ENCODE data around the gene PHACTR1. TPM values are rescaled to one million over a fixed set of nuclear protein-coding genes. Genes with fewer than 3 reads are reported as not detected.

Gene PHACTR1
- polyA plus RNA-seq, 3 donors, result 6.1 to 26.9 (median 7.6) TPM

GRCh38 chr6:13292774-13293173 is 576.2 kb downstream of the PHACTR1 start:
- Histone ChIP-seq H3K36me3 (replicated peaks in 1 of 2; ENCODE audit: control insufficient read depth in 1 of 2, insufficient read depth in 2 of 2, low read length in 2 of 2) (peaks cover 26 to 57% of the 10 kb centered on the region in 2 donors), H3K27ac (ENCODE audit: low read depth in 1 of 2, low read length in 2 of 2) (no peak overlapping the region), H3K9me3 (replicated peaks in 1 of 2; ENCODE audit: control insufficient read depth in 1 of 2, insufficient read depth in 1 of 2, low read length in 2 of 2) (peaks cover 0 to under 1% of the 10 kb centered on the region in 2 donors), H3K9ac (ENCODE audit: insufficient read depth, low read length, poor library complexity, severe bottlenecking) (no peak overlapping the region), H3K27me3 (ENCODE audit: control insufficient read depth in 2 of 2, insufficient read depth in 2 of 2, low read length in 2 of 2) (no peaks in the 10 kb centered on the region), H3K4me1 (ENCODE audit: control insufficient read depth in 1 of 2, insufficient read depth in 2 of 2, low read length in 2 of 2) (peaks cover 8 to 11% of the 10 kb centered on the region in 2 donors), H4K20me1 (ENCODE audit: insufficient read depth, low read length) (no peaks in the 10 kb centered on the region), H2AFZ (ENCODE audit: insufficient read depth, low read depth, low read length, poor library complexity, severe bottlenecking) (no peak overlapping the region), H3K4me3 (replicated peaks in 1 of 3; ENCODE audit: low read depth in 2 of 3, low read length in 3 of 3) (no peak overlapping the region), H3K4me2 (replicated peaks; ENCODE audit: extremely low read depth, low read length, poor library complexity, severe bottlenecking) (no peak overlapping the region), H3K79me2 (ENCODE audit: insufficient read depth, low read length) (no peaks in the 10 kb centered on the region)
- intact Hi-C loops (cut with micrococcal nuclease), result no loop called here
- WGBS (ENCODE audit: insufficient coverage), result 89% methylated on average over 7 of the region's 9 CpGs
- Mint-ChIP-seq H3K9me3 (peaks cover 0 to 6% (median 0%) of the 10 kb centered on the region in 7 donors), H3K4me3 (no peak overlapping the region), H3K27ac (peak overlapping the region in 5 of 7 donors; percentile 15 to 83 (median 75)), H3K27me3 (ENCODE audit: low read depth in 3 of 3) (peaks cover 0 to 1% (median 1%) of the 10 kb centered on the region in 3 donors), H3K36me3 (peaks cover 63 to 74% of the 10 kb centered on the region in 2 donors), H3K4me1 (peaks cover 12% of the 10 kb centered on the region)
- no peak for DNase-seq
- TF ChIP-seq CTCF (IDR thresholded peaks at IDR 0.05), result no peak

- Mint-ChIP-seq H3K27me3 (ENCODE audit: low read depth in 3 of 3) (peaks cover 0 to 1% (median 1%) of the 10 kb centered on the region in 3 donors), H3K36me3 (peaks cover 62 to 64% of the 10 kb centered on the region in 2 donors), H3K27ac (peak overlapping the region in 6 of 7 donors; percentile 3 to 79 (median 48)), H3K4me1 (peaks cover 12% of the 10 kb centered on the region), H3K9me3 (no peaks in the 10 kb centered on the region), H3K4me3 (no peak overlapping the region)
- peak; percentile 44 to 59 (median 51) for DNase-seq
- TF ChIP-seq CTCF (IDR thresholded peaks at IDR 0.05), result no peak
- WGBS (ENCODE audit: insufficient coverage), result 54% methylated on average over 11 of the region's 13 CpGs
- peaks cover 18 to 52% of the 10 kb centered on the region in 2 donors for H3K36me3 ChIP-seq (replicated peaks in 1 of 2; ENCODE audit: control insufficient read depth in 1 of 2, insufficient read depth in 2 of 2, low read length in 2 of 2)
- H4K20me1 ChIP-seq (ENCODE audit: insufficient read depth, low read length), result no peaks in the 10 kb centered on the region
- no peaks in the 10 kb centered on the region for H3K27me3 ChIP-seq (ENCODE audit: control insufficient read depth in 2 of 2, insufficient read depth in 2 of 2, low read length in 2 of 2)
- H3K9ac ChIP-seq (ENCODE audit: insufficient read depth, low read length, poor library complexity, severe bottlenecking), result no peak overlapping the region
- no peaks in the 10 kb centered on the region for H3K79me2 ChIP-seq (ENCODE audit: insufficient read depth, low read length)
- H3K9me3 ChIP-seq (replicated peaks in 1 of 2; ENCODE audit: control insufficient read depth in 1 of 2, insufficient read depth in 1 of 2, low read length in 2 of 2), result no peaks in the 10 kb centered on the region
- no peak overlapping the region for H3K4me3 ChIP-seq (replicated peaks in 1 of 3; ENCODE audit: low read depth in 2 of 3, low read length in 3 of 3)
- no peak overlapping the region for H3K27ac ChIP-seq (ENCODE audit: low read depth in 1 of 2, low read length in 2 of 2)
- intact Hi-C loops (cut with micrococcal nuclease), result no loop called here
- H3K4me2 ChIP-seq (replicated peaks; ENCODE audit: extremely low read depth, low read length, poor library complexity, severe bottlenecking), result no peak overlapping the region
- H2AFZ ChIP-seq (ENCODE audit: insufficient read depth, low read depth, low read length, poor library complexity, severe bottlenecking), result no peak overlapping the region
- H3K4me1 ChIP-seq (ENCODE audit: control insufficient read depth in 1 of 2, insufficient read depth in 2 of 2, low read length in 2 of 2), result peaks cover 8 to 11% of the 10 kb centered on the region in 2 donors
Observed at GRCh38 chr6:13294499-13295069, 578.0 kb downstream of the PHACTR1 start.

All from CD14-positive monocyte (primary cell).